K562 (cell line): ENCODE data around the gene RAB31.

Experiments
- NCOA1 ChIP-seq: fragments of 450-650 bp; IDR thresholded peaks from 2 replicates; pipeline ENCODE4 v1.6.1; 2016; ENCODE audit warnings: low read depth
- SIRT6 ChIP-seq: IDR thresholded peaks from one replicate; pipeline ENCODE4 v1.6.1; 2012; ENCODE audit warnings: low read depth, mild to moderate bottlenecking, control low read depth, inconsistent platforms, low read length, moderate library complexity

GRCh38 chr18:9731380-9731779, 23.3 kb downstream of the RAB31 start:
- no peak for TF ChIP-seq SIRT6
- no peak for TF ChIP-seq NCOA1
